Mesenchymal stem cell (in vitro differentiated cells and primary cell): ENCODE results near the gene CYRIA.
A peak's percentile ranks its signal among the peaks of the same experiment; 100 is the strongest.

Experiments used
- DNase-seq: peaks from one replicate; pipeline ENCODE4 v3.0.0-alpha.2; 2013
- H2AFZ ChIP-seq: one replicate; pipeline ENCODE4 v1.6.1; 2013; ENCODE audit warnings: low read depth, mild to moderate bottlenecking, control low read depth, inconsistent platforms, low read length, moderate library complexity
- H2AK5ac ChIP-seq: 2 replicates; pipeline ENCODE4 v1.6.1; 2013; ENCODE audit warnings: low read length, moderate library complexity, mild to moderate bottlenecking, inconsistent platforms; ENCODE audit not compliant: severe bottlenecking
- H2BK120ac ChIP-seq: one replicate; pipeline ENCODE4 v1.6.1; 2013; ENCODE audit warnings: low read depth, mild to moderate bottlenecking, inconsistent platforms, low read length, moderate library complexity
- H2BK12ac ChIP-seq, 2 experiments: one replicate each; pipeline ENCODE4 v1.6.1; 2013; ENCODE audit warnings: inconsistent platforms in 2 of 2, low read length in 2 of 2, mild to moderate bottlenecking in 2 of 2, moderate library complexity in 2 of 2, control low read depth in 1 of 2
- H2BK15ac ChIP-seq: one replicate; pipeline ENCODE4 v1.6.1; 2013; ENCODE audit warnings: mild to moderate bottlenecking, low read depth, inconsistent platforms; ENCODE audit not compliant: poor library complexity, severe bottlenecking
- H2BK5ac ChIP-seq: 2 replicates; pipeline ENCODE4 v1.6.1; 2013; ENCODE audit warnings: low read depth, mild to moderate bottlenecking, low read length, control low read depth, inconsistent platforms; ENCODE audit not compliant: poor library complexity, severe bottlenecking
- H3K14ac ChIP-seq, 2 experiments: one replicate each; pipeline ENCODE4 v1.6.1; 2013; ENCODE audit warnings: inconsistent platforms in 2 of 2, low read length in 2 of 2, control low read depth in 1 of 2, mild to moderate bottlenecking in 1 of 2, moderate library complexity in 1 of 2
- H3K18ac ChIP-seq, 2 experiments: one replicate each; pipeline ENCODE4 v1.6.1; 2013; ENCODE audit warnings: inconsistent platforms in 2 of 2, low read length in 2 of 2, control low read depth in 1 of 2, low read depth in 1 of 2, mild to moderate bottlenecking in 1 of 2
- H3K23ac ChIP-seq, 2 experiments: one replicate each; pipeline ENCODE4 v1.6.1; 2013; ENCODE audit warnings: inconsistent platforms in 2 of 2, low read length in 2 of 2, mild to moderate bottlenecking in 2 of 2, moderate library complexity in 2 of 2, control low read depth in 1 of 2
- H3K27ac ChIP-seq: 2 replicates; pipeline ENCODE4 v1.5.1; 2013; ENCODE audit warnings: mild to moderate bottlenecking, moderate library complexity, low read length, control low read depth, inconsistent platforms; ENCODE audit not compliant: poor library complexity, severe bottlenecking
- H3K27me3 ChIP-seq, 2 experiments: 2 replicates each; pipeline versions ENCODE4 v1.6.1 to v1.7.0; 2013; ENCODE audit warnings: low read length in 2 of 2, mild to moderate bottlenecking in 2 of 2, moderate library complexity in 2 of 2, control low read depth in 1 of 2, inconsistent platforms in 1 of 2; ENCODE audit not compliant: control insufficient read depth in 1 of 2, insufficient read depth in 1 of 2
- H3K36me3 ChIP-seq, 2 experiments: 2 replicates each; pipeline versions ENCODE4 v1.6.1 to v1.7.0; 2013; ENCODE audit warnings: low read length in 2 of 2, control low read depth in 1 of 2, inconsistent platforms in 1 of 2, low read depth in 1 of 2, mild to moderate bottlenecking in 1 of 2; ENCODE audit not compliant: insufficient read depth in 2 of 2, control insufficient read depth in 1 of 2
- H3K4ac ChIP-seq, 2 experiments: one replicate each; pipeline ENCODE4 v1.6.1; 2013; ENCODE audit warnings: inconsistent platforms in 2 of 2, low read length in 2 of 2, mild to moderate bottlenecking in 2 of 2, moderate library complexity in 2 of 2, control low read depth in 1 of 2, low read depth in 1 of 2
- H3K4me1 ChIP-seq: 2 replicates; pipeline ENCODE4 v1.6.1; 2013; ENCODE audit warnings: low read depth, low read length, control low read depth; ENCODE audit not compliant: control insufficient read depth, insufficient read depth
- H3K4me2 ChIP-seq: 2 replicates; pipeline ENCODE4 v1.6.1; 2013; ENCODE audit warnings: low read length, mild to moderate bottlenecking, inconsistent platforms; ENCODE audit not compliant: poor library complexity, severe bottlenecking
- H3K4me3 ChIP-seq, 2 experiments: 2 replicates each; pipeline versions ENCODE4 v1.5.1 to v1.7.0; 2013; ENCODE audit warnings: low read length in 2 of 2, mild to moderate bottlenecking in 2 of 2, control low read depth in 1 of 2, low read depth in 1 of 2; ENCODE audit not compliant: insufficient read depth in 1 of 2
- H3K79me1 ChIP-seq: replicated peaks from 2 replicates; pipeline ENCODE4 v1.6.1; 2013; ENCODE audit warnings: mild to moderate bottlenecking, control low read depth, low read length, inconsistent platforms; ENCODE audit not compliant: poor library complexity, severe bottlenecking
- H3K9ac ChIP-seq: 2 replicates; pipeline ENCODE4 v1.7.0; 2013; ENCODE audit warnings: mild to moderate bottlenecking, low read length, moderate library complexity
- H3K9me3 ChIP-seq: 2 replicates; pipeline ENCODE4 v1.7.0; 2013; ENCODE audit warnings: mild to moderate bottlenecking, low read length; ENCODE audit not compliant: control insufficient read depth
- H4K8ac ChIP-seq: one replicate; pipeline ENCODE4 v1.6.1; 2013; ENCODE audit warnings: inconsistent platforms, mild to moderate bottlenecking, low read length, moderate library complexity
- H4K91ac ChIP-seq: one replicate; pipeline ENCODE4 v1.6.1; 2013; ENCODE audit warnings: mild to moderate bottlenecking, low read length, inconsistent platforms
- WGBS: methylation state at CpG from one replicate; pipeline ENCODE4 v1.1.7; 2013; ENCODE audit warnings: mixed read lengths; 5-methylcytosine and 5-hydroxymethylcytosine counted together

Gene CYRIA

GRCh38 chr2:16640001-16640700, 25.5 kb downstream of the CYRIA start:
- Histone ChIP-seq H2BK12ac (peak overlapping the region; percentile 29 to 82), H3K4ac (peak overlapping the region in 1 of 2 experiments; percentile 52), H2BK5ac (no peak overlapping the region), H3K79me1 (peaks cover 22% of the 10 kb centered on the region), H3K4me3 (peak overlapping the region in 1 of 2 experiments; percentile 16), H2AFZ (no peak overlapping the region), H4K8ac (peak overlapping the region; percentile 50), H3K4me2 (no peak overlapping the region), H3K14ac (peak overlapping the region in 1 of 2 experiments; percentile 44), H3K18ac (peak overlapping the region; percentile 37 to 89), H2BK120ac (no peak overlapping the region), H4K91ac (peak overlapping the region; percentile 30), H2BK15ac (peak overlapping the region; percentile 45), H2AK5ac (peak overlapping the region; percentile 74), H3K23ac (no peak overlapping the region), H3K36me3 (peaks cover 4 to 17% of the 10 kb centered on the region in 2 experiments), H3K27me3 (no peaks in the 10 kb centered on the region), H3K9me3 (peaks cover 2% of the 10 kb centered on the region), H3K4me1 (peaks cover 28% of the 10 kb centered on the region), H3K27ac (no peak overlapping the region), H3K9ac (no peak overlapping the region)
- no peak for DNase-seq
- WGBS = 90% methylated on average over 9 of the region's 9 CpGs

GRCh38 chr2:16639431-16639830, 26.2 kb downstream of the CYRIA start:
- 88% methylated on average over 2 of the region's 2 CpGs for WGBS
- no peak overlapping the region for H4K91ac ChIP-seq
- no peak overlapping the region for H2BK15ac ChIP-seq
- H2BK12ac ChIP-seq = no peak overlapping the region
- H3K9ac ChIP-seq = no peak overlapping the region
- no peak overlapping the region for H3K4me3 ChIP-seq
- H3K18ac ChIP-seq = peak overlapping the region in 1 of 2 experiments; percentile 13
- H2AFZ ChIP-seq = no peak overlapping the region
- no peak overlapping the region for H2AK5ac ChIP-seq
- H2BK120ac ChIP-seq = no peak overlapping the region
- no peak overlapping the region for H4K8ac ChIP-seq
- peaks cover 2% of the 10 kb centered on the region for H3K9me3 ChIP-seq
- peaks cover 28% of the 10 kb centered on the region for H3K4me1 ChIP-seq
- H3K79me1 ChIP-seq = peaks cover 24% of the 10 kb centered on the region
- no peak overlapping the region for H3K23ac ChIP-seq
- no peak for DNase-seq
- H3K27ac ChIP-seq = no peak overlapping the region
- H2BK5ac ChIP-seq = no peak overlapping the region
- H3K4ac ChIP-seq = no peak overlapping the region
- peaks cover 4 to 17% of the 10 kb centered on the region in 2 experiments for H3K36me3 ChIP-seq
- no peaks in the 10 kb centered on the region for H3K27me3 ChIP-seq
- no peak overlapping the region for H3K14ac ChIP-seq
- no peak overlapping the region for H3K4me2 ChIP-seq

- Histone ChIP-seq H2BK15ac (no peak overlapping the region), H3K4me1 (peaks cover 26% of the 10 kb centered on the region), H3K79me1 (peaks cover 22% of the 10 kb centered on the region), H3K18ac (no peak overlapping the region), H2AFZ (no peak overlapping the region), H4K91ac (no peak overlapping the region), H3K27ac (no peak overlapping the region), H3K4me3 (no peak overlapping the region), H3K9ac (no peak overlapping the region), H2BK12ac (no peak overlapping the region), H3K27me3 (no peaks in the 10 kb centered on the region), H3K4me2 (no peak overlapping the region), H3K9me3 (peaks cover 2% of the 10 kb centered on the region), H3K4ac (no peak overlapping the region), H3K23ac (no peak overlapping the region), H2AK5ac (no peak overlapping the region), H2BK5ac (no peak overlapping the region), H3K36me3 (peaks cover 4 to 17% of the 10 kb centered on the region in 2 experiments), H3K14ac (no peak overlapping the region), H2BK120ac (no peak overlapping the region), H4K8ac (no peak overlapping the region)
- no peak for DNase-seq
- WGBS = 75% methylated on average over 6 of the region's 8 CpGs
Observed at GRCh38 chr2:16638946-16639345, 26.7 kb downstream of the CYRIA start.

- no peak overlapping the region for H3K4me3 ChIP-seq
- H3K9ac ChIP-seq = no peak overlapping the region
- peaks cover 27% of the 10 kb centered on the region for H3K4me1 ChIP-seq
- H3K14ac ChIP-seq = no peak overlapping the region
- peaks cover 25% of the 10 kb centered on the region for H3K79me1 ChIP-seq
- H4K91ac ChIP-seq = no peak overlapping the region
- H2BK12ac ChIP-seq = peak overlapping the region in 1 of 2 experiments; percentile 35
- H2BK15ac ChIP-seq = no peak overlapping the region
- no peak overlapping the region for H4K8ac ChIP-seq
- H2AFZ ChIP-seq = no peak overlapping the region
- no peak overlapping the region for H2BK5ac ChIP-seq
- H3K36me3 ChIP-seq = peaks cover 4 to 17% of the 10 kb centered on the region in 2 experiments
- WGBS = no CpG with 5 or more reads among the region's 1 CpG
- peaks cover 2% of the 10 kb centered on the region for H3K9me3 ChIP-seq
- H3K4me2 ChIP-seq = no peak overlapping the region
- H2BK120ac ChIP-seq = no peak overlapping the region
- H3K23ac ChIP-seq = no peak overlapping the region
- H3K27ac ChIP-seq = no peak overlapping the region
- H3K18ac ChIP-seq = no peak overlapping the region
- no peak overlapping the region for H3K4ac ChIP-seq
- DNase-seq = no peak
- H3K27me3 ChIP-seq = peaks cover 0 to 3% of the 10 kb centered on the region in 2 experiments
- H2AK5ac ChIP-seq = no peak overlapping the region
Observed at GRCh38 chr2:16637304-16637703, 28.3 kb downstream of the CYRIA start.
